OCI-LY1 (cell line): ENCODE measurements around the gene ATXN1L.

Experiments used
- CTCF ChIP-seq: fragments of 200-600 bp; sonication (generic), shearing (Covaris generic); IDR thresholded peaks from 2 replicates; pipeline ENCODE4 v1.5.1; 2017; ENCODE audit warnings: mild to moderate bottlenecking, antibody characterized with exemption, low read length, moderate library complexity, mixed read lengths
- EZH2 ChIP-seq: fragments of 200-600 bp; sonication (generic), shearing (Covaris generic); IDR thresholded peaks from 2 replicates; pipeline ENCODE4 v1.8.0; 2017; ENCODE audit warnings: borderline replicate concordance, mixed run types, mild to moderate bottlenecking, antibody characterized with exemption, low read length, moderate library complexity, mixed read lengths

DNA sequence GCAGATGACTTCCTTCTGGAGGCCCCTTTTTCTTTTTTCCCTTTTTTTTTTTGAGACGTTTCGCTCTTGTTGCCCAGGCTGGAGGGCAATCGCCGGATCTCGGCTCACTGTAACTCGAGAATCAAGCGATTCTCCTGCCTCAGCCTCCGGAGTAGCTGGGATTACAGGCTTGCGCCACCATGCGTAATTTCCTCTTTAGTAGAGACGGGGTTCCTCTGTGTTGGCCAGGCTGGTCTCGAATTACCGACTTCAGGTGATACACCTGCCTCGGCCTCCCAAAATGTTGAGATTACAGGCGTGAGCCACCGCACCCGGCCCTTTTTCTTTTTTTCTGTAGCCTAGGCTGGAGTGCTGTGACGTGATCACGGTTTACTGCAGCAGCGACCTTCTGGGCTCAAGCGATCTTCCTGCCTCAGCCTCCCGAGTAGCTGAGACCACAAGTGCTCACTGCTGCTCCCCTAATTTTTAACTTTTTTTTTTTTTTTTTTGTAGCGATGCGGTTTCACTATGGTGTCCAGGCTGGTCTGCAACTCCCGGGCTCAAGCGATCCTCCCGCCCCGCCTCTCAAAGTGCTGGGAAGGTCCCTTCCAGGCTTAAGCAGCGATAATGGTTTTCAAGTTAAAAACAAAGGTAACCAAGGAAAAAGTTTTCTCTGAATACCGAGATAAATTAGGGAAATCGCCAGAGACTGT, 48.6 kb downstream of the ATXN1L start:
- TF ChIP-seq CTCF = 0 out of 2 replicates have a peak, but pooled peaks have one; percentile 14
- no peak for TF ChIP-seq EZH2
